Loucy (cell line): ENCODE data around the gene KLF9.

Experiments
- CTCF ChIP-seq: fragments of 200-600 bp; sonication (generic); conservative IDR thresholded peaks from 2 replicates; pipeline ENCODE4 v1.5.1; 2014; ENCODE audit warnings: mild to moderate bottlenecking, antibody characterized with exemption, low read length
- EZH2phosphoT487 ChIP-seq: fragments of 200-600 bp; IDR thresholded peaks from 2 replicates; pipeline ENCODE4 v1.6.1; 2018; ENCODE audit warnings: antibody characterized with exemption, mild to moderate bottlenecking, moderate library complexity, borderline replicate concordance

GRCh38 chr9:70441622-70442021 lies 27.2 kb upstream of the KLF9 start:
- no peak for TF ChIP-seq CTCF
- TF ChIP-seq EZH2phosphoT487, result no peak
